Measurements from ENCODE around the gene CCDC34.

The CCDC34 gene

GRCh38 chr11:27371489-27371888 lies 8.5 kb upstream of the CCDC34 start:
- ChIA-PET CTCF (interaction anchor here (2.1 kb wide), 1 partner anchor 75 kb away, joined by 5 read pairs; no protein-coding TSS in a partner anchor), POLR2A (ENCODE audit: low non-redundant PET) (no interaction called here)
- DNase-seq (ENCODE audit: low spot score) = no peak
- no peak for TF ChIP-seq CTCF (conservative IDR thresholded peaks at IDR 0.05; ENCODE audit: low read depth)
- no peak overlapping the region for H3K27ac ChIP-seq

GRCh38 chr11:27370374-27370773 lies 7.4 kb upstream of the CCDC34 start:
- ChIA-PET CTCF (interaction anchor here (0.8 to 2.1 kb wide), 2 partner anchors 12 to 74 kb away, joined by 3 to 5 read pairs; no protein-coding TSS in a partner anchor), POLR2A (ENCODE audit: low non-redundant PET) (no interaction called here)
- no peak for DNase-seq (ENCODE audit: low spot score)
- no peak for TF ChIP-seq CTCF (conservative IDR thresholded peaks at IDR 0.05; ENCODE audit: low read depth)
- no peak overlapping the region for H3K27ac ChIP-seq

GRCh38 chr11:27367881-27368280 lies 4.9 kb upstream of the CCDC34 start:
- no peak for TF ChIP-seq CTCF (conservative IDR thresholded peaks at IDR 0.05; ENCODE audit: low read depth)
- POLR2A ChIA-PET (ENCODE audit: low non-redundant PET) = no interaction called here
- no peak for DNase-seq (ENCODE audit: low spot score)
- H3K27ac ChIP-seq = no peak overlapping the region
- CTCF ChIA-PET = no interaction called here

- CTCF ChIA-PET = interaction anchor here (0.8 kb wide), 1 partner anchor 117 kb away, joined by 4 read pairs; no protein-coding TSS in a partner anchor
- no peak for DNase-seq (ENCODE audit: low spot score)
- peak overlapping the region; percentile 75 for H3K27ac ChIP-seq
- POLR2A ChIA-PET (ENCODE audit: low non-redundant PET) = no interaction called here
- TF ChIP-seq CTCF (conservative IDR thresholded peaks at IDR 0.05; ENCODE audit: low read depth) = no peak
Measured at GRCh38 chr11:27363576-27364117, 632 bp upstream of the CCDC34 start.

- DNase-seq (ENCODE audit: low spot score) = no peak
- no peak overlapping the region for H3K27ac ChIP-seq
- ChIA-PET CTCF (no interaction called here), POLR2A (ENCODE audit: low non-redundant PET) (no interaction called here)
- TF ChIP-seq CTCF (conservative IDR thresholded peaks at IDR 0.05; ENCODE audit: low read depth) = no peak
Measured at GRCh38 chr11:27361649-27362431, 1.2 kb downstream of the CCDC34 start.

GRCh38 chr11:27358296-27358695 lies 4.7 kb downstream of the CCDC34 start:
- no peak for TF ChIP-seq CTCF (conservative IDR thresholded peaks at IDR 0.05; ENCODE audit: low read depth)
- ChIA-PET POLR2A (ENCODE audit: low non-redundant PET) (no interaction called here), CTCF (interaction anchor here (0.6 kb wide), 1 partner anchor 170 kb away, joined by 3 read pairs; no protein-coding TSS in a partner anchor)
- DNase-seq (ENCODE audit: low spot score) = no peak
- H3K27ac ChIP-seq = no peak overlapping the region

All from RWPE1 (cell line).